ENCODE measurements around the gene RHO. TPM values are rescaled to one million over a fixed set of nuclear protein-coding genes. Genes with fewer than 3 reads are reported as not detected.

Gene RHO
- total and polyA plus RNA-seq, 5 donors, result not detected

- 81% methylated on average over 4 of the region's 4 CpGs for WGBS
- Histone ChIP-seq H3K27ac (ENCODE audit: low read length) (no peak overlapping the region), H3K27me3 (ENCODE audit: control insufficient read depth, insufficient read depth) (no peaks in the 10 kb centered on the region), H3K4me1 (ENCODE audit: control insufficient read depth, insufficient read depth, low read length) (no peaks in the 10 kb centered on the region), H3K4me3 (ENCODE audit: low read length) (no peak overlapping the region), H3K9me3 (ENCODE audit: control insufficient read depth, low read length) (no peaks in the 10 kb centered on the region)
- no peak for ATAC-seq
- peak in 1 of 3 donors; percentile 29 for DNase-seq
- intact Hi-C loops (cut with DNase I), result no loop called here
Observed at GRCh38 chr3:129520960-129521359, 7.5 kb upstream of the RHO start.

DNA sequence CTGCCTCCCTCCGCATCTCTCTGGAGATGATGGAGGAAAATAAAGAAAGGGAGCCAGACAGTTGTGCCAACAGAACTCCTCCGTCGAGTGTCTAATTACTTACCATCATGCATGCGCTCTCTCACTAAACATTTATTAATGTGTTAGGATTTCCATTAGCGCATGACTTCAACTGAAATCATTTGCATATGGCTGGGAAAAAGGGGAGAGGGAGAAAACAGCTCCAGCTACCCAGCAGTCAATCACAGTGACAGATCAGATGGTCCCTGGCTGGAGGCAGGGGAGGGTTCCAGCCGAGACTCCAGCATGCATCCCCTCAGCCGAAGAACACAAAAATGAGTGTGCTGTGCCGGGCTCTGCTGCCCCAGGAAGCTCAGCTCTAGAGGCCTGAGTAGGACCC is 6.8 kb upstream of the RHO start:
- H3K4me3 ChIP-seq (ENCODE audit: low read length), result no peak overlapping the region
- no peaks in the 10 kb centered on the region for H3K4me1 ChIP-seq (ENCODE audit: control insufficient read depth, insufficient read depth, low read length)
- H3K9me3 ChIP-seq (ENCODE audit: control insufficient read depth, low read length), result no peaks in the 10 kb centered on the region
- H3K27me3 ChIP-seq (ENCODE audit: control insufficient read depth, insufficient read depth), result no peaks in the 10 kb centered on the region
- ATAC-seq (no peak), DNase-seq (peak in 2 of 3 donors; percentile 4 to 12)
- intact Hi-C loops (cut with DNase I), result no loop called here
- no peak overlapping the region for H3K27ac ChIP-seq (ENCODE audit: low read length)
- 68% methylated on average over 8 of the region's 8 CpGs for WGBS

DNA sequence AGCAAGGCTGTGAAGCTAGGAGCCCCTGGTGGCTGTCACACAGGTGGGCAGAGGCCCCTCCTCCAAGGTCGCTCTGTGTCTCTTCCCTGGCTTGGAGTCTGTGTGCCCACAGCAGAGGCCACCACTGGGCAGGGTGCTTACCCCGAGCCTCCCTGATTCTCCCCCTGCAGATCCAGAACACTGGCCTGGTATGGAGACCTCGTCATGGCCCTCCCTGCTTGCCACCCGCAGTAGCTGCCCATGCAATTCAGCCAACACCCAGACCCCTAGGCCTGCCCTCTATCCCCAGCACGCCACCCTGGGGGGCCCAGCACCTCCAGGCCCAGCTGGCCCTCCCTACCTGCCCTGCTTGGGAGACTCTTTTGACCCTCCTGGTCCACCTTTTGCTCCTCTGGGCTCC is 5.5 kb upstream of the RHO start:
- WGBS, result 94% methylated on average over 5 of the region's 5 CpGs
- intact Hi-C loops (cut with DNase I), result no loop called here
- ATAC-seq (no peak), DNase-seq (peak in 2 of 3 donors; percentile 25 to 35)
- Histone ChIP-seq H3K27me3 (ENCODE audit: control insufficient read depth, insufficient read depth) (no peaks in the 10 kb centered on the region), H3K4me1 (ENCODE audit: control insufficient read depth, insufficient read depth, low read length) (no peaks in the 10 kb centered on the region), H3K4me3 (ENCODE audit: low read length) (no peak overlapping the region), H3K27ac (ENCODE audit: low read length) (no peak overlapping the region), H3K9me3 (ENCODE audit: control insufficient read depth, low read length) (no peaks in the 10 kb centered on the region)

DNA sequence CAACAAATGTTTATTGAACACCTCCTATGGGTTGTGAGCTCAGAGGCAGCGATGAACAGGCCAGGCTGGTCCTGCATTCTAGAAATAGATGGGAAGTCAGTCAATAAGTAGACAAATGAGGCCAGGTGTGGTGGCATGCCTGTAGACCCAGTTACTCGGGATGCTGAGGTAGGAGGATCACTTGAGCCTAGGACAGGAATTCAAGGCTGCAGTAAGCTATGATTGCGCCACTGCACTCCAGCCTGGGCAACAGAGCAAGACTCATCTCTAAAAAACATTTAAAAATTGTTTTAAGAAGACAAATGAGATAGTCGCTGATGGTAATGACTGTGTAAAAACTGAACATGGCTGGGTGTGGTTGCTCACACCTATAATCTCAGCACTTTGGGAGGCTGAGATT is 4.4 kb upstream of the RHO start:
- no peak for ATAC-seq
- Histone ChIP-seq H3K27me3 (ENCODE audit: control insufficient read depth, insufficient read depth) (no peaks in the 10 kb centered on the region), H3K4me3 (ENCODE audit: low read length) (no peak overlapping the region), H3K9me3 (ENCODE audit: control insufficient read depth, low read length) (no peaks in the 10 kb centered on the region), H3K27ac (ENCODE audit: low read length) (no peak overlapping the region), H3K4me1 (ENCODE audit: control insufficient read depth, insufficient read depth, low read length) (no peaks in the 10 kb centered on the region)
- 93% methylated on average over 4 of the region's 4 CpGs for WGBS
- intact Hi-C loops (cut with DNase I), result no loop called here
- DNase-seq, result peak in 1 of 3 donors; percentile 14

- intact Hi-C loops (cut with DNase I), result no loop called here
- ATAC-seq (no peak), DNase-seq (no peak)
- Histone ChIP-seq H3K27me3 (ENCODE audit: control insufficient read depth, insufficient read depth) (no peaks in the 10 kb centered on the region), H3K4me3 (ENCODE audit: low read length) (no peak overlapping the region), H3K9me3 (ENCODE audit: control insufficient read depth, low read length) (no peaks in the 10 kb centered on the region), H3K27ac (ENCODE audit: low read length) (no peak overlapping the region), H3K4me1 (ENCODE audit: control insufficient read depth, insufficient read depth, low read length) (peaks cover 2% of the 10 kb centered on the region)
- WGBS, result 80% methylated on average over 8 of the region's 8 CpGs
Observed at GRCh38 chr3:129525341-129525968, 3.0 kb upstream of the RHO start.

GRCh38 chr3:129526121-129526900 is 2.1 kb upstream of the RHO start:
- Histone ChIP-seq H3K27me3 (ENCODE audit: control insufficient read depth, insufficient read depth) (no peaks in the 10 kb centered on the region), H3K9me3 (ENCODE audit: control insufficient read depth, low read length) (no peaks in the 10 kb centered on the region), H3K4me3 (ENCODE audit: low read length) (no peak overlapping the region), H3K27ac (ENCODE audit: low read length) (no peak overlapping the region), H3K4me1 (ENCODE audit: control insufficient read depth, insufficient read depth, low read length) (peaks cover 2% of the 10 kb centered on the region)
- WGBS, result 84% methylated on average over 12 of the region's 12 CpGs
- intact Hi-C loops (cut with DNase I), result no loop called here
- DNase-seq, result peak in 1 of 3 donors; percentile 10
- no peak for ATAC-seq

DNA sequence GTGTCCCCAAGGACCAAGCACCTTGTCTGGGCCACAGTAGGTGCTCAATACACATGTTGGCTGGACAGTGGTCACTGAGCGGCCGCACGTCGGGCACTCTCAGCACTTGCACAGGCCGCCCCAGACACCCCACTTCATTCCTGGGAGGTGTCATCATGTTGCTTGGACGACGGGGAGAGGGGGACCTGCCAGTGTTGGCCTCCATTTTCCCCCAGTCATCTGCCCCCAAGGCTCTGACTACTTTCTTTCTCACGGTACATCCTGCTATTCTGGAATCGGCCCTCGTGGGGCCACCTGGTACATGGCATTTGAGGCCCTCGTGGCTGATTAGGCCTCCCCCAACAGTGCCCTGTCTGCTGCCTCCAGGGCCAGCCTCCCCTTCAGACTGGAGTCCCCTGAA is 1.2 kb upstream of the RHO start:
- WGBS, result 91% methylated on average over 11 of the region's 11 CpGs
- H3K4me1 ChIP-seq (ENCODE audit: control insufficient read depth, insufficient read depth, low read length), result peaks cover 2% of the 10 kb centered on the region
- H3K9me3 ChIP-seq (ENCODE audit: control insufficient read depth, low read length), result no peaks in the 10 kb centered on the region
- H3K4me3 ChIP-seq (ENCODE audit: low read length), result no peak overlapping the region
- DNase-seq (peak in 1 of 3 donors; percentile 21), ATAC-seq (no peak)
- no peaks in the 10 kb centered on the region for H3K27me3 ChIP-seq (ENCODE audit: control insufficient read depth, insufficient read depth)
- intact Hi-C loops (cut with DNase I), result no loop called here
- H3K27ac ChIP-seq (ENCODE audit: low read length), result no peak overlapping the region

GRCh38 chr3:129529436-129530210 is 1.2 kb downstream of the RHO start:
- H3K27me3 ChIP-seq (ENCODE audit: control insufficient read depth, insufficient read depth), result no peaks in the 10 kb centered on the region
- peak in 1 of 3 donors; percentile 7 for DNase-seq
- intact Hi-C loops (cut with DNase I), result no loop called here
- H3K4me1 ChIP-seq (ENCODE audit: control insufficient read depth, insufficient read depth, low read length), result peaks cover 2% of the 10 kb centered on the region
- H3K27ac ChIP-seq (ENCODE audit: low read length), result no peak overlapping the region
- ATAC-seq, result no peak
- WGBS, result 77% methylated on average over 12 of the region's 12 CpGs
- no peaks in the 10 kb centered on the region for H3K9me3 ChIP-seq (ENCODE audit: control insufficient read depth, low read length)
- no peak overlapping the region for H3K4me3 ChIP-seq (ENCODE audit: low read length)

DNA sequence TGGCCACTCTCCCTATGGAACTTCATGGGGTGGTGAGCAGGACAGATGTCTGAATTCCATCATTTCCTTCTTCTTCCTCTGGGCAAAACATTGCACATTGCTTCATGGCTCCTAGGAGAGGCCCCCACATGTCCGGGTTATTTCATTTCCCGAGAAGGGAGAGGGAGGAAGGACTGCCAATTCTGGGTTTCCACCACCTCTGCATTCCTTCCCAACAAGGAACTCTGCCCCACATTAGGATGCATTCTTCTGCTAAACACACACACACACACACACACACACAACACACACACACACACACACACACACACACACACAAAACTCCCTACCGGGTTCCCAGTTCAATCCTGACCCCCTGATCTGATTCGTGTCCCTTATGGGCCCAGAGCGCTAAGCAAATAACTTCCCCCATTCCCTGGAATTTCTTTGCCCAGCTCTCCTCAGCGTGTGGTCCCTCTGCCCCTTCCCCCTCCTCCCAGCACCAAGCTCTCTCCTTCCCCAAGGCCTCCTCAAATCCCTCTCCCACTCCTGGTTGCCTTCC is 1.9 kb downstream of the RHO start:
- intact Hi-C loops (cut with DNase I), result no loop called here
- H3K27me3 ChIP-seq (ENCODE audit: control insufficient read depth, insufficient read depth), result no peaks in the 10 kb centered on the region
- ATAC-seq (peak; percentile 15 to 20), DNase-seq (peak in 1 of 3 donors; percentile 18)
- no peak overlapping the region for H3K4me3 ChIP-seq (ENCODE audit: low read length)
- H3K27ac ChIP-seq (ENCODE audit: low read length), result no peak overlapping the region
- H3K9me3 ChIP-seq (ENCODE audit: control insufficient read depth, low read length), result no peaks in the 10 kb centered on the region
- H3K4me1 ChIP-seq (ENCODE audit: control insufficient read depth, insufficient read depth, low read length), result peaks cover 2% of the 10 kb centered on the region
- WGBS, result 46% methylated on average over 6 of the region's 6 CpGs

DNA sequence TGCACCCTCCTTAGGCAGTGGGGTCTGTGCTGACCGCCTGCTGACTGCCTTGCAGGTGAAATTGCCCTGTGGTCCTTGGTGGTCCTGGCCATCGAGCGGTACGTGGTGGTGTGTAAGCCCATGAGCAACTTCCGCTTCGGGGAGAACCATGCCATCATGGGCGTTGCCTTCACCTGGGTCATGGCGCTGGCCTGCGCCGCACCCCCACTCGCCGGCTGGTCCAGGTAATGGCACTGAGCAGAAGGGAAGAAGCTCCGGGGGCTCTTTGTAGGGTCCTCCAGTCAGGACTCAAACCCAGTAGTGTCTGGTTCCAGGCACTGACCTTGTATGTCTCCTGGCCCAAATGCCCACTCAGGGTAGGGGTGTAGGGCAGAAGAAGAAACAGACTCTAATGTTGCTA is 2.4 kb downstream of the RHO start:
- Histone ChIP-seq H3K9me3 (ENCODE audit: control insufficient read depth, low read length) (no peaks in the 10 kb centered on the region), H3K4me1 (ENCODE audit: control insufficient read depth, insufficient read depth, low read length) (peaks cover 2% of the 10 kb centered on the region), H3K27me3 (ENCODE audit: control insufficient read depth, insufficient read depth) (no peaks in the 10 kb centered on the region), H3K27ac (ENCODE audit: low read length) (no peak overlapping the region), H3K4me3 (ENCODE audit: low read length) (no peak overlapping the region)
- 96% methylated on average over 13 of the region's 13 CpGs for WGBS
- ATAC-seq (no peak), DNase-seq (peak in 1 of 3 donors; percentile 20)
- intact Hi-C loops (cut with DNase I), result no loop called here

- H3K27ac ChIP-seq (ENCODE audit: low read length), result no peak overlapping the region
- H3K4me3 ChIP-seq (ENCODE audit: low read length), result no peak overlapping the region
- WGBS, result 92% methylated on average over 11 of the region's 11 CpGs
- H3K9me3 ChIP-seq (ENCODE audit: control insufficient read depth, low read length), result no peaks in the 10 kb centered on the region
- ATAC-seq (no peak), DNase-seq (peak in 1 of 3 donors; percentile 21)
- intact Hi-C loops (cut with DNase I), result no loop called here
- peaks cover 2% of the 10 kb centered on the region for H3K4me1 ChIP-seq (ENCODE audit: control insufficient read depth, insufficient read depth, low read length)
- no peaks in the 10 kb centered on the region for H3K27me3 ChIP-seq (ENCODE audit: control insufficient read depth, insufficient read depth)
Observed at GRCh38 chr3:129531699-129532098, 3.3 kb downstream of the RHO start.
